HepG2 (cell line): ENCODE data around the gene ARGLU1. TPM values are rescaled to one million over a fixed set of nuclear protein-coding genes. Genes with fewer than 3 reads are reported as not detected.

Experiments
- ATF2 ChIP-seq: sonication (generic); formaldehyde crosslinking; IDR thresholded peaks from 2 replicates; pipeline ENCODE4 v1.4.0; 2020; ENCODE audit warnings: missing genetic modification reagents
- BCLAF1 ChIP-seq: fragments of 450-650 bp; IDR thresholded peaks from 2 replicates; pipeline ENCODE4 v1.6.1; 2017; ENCODE audit warnings: mild to moderate bottlenecking
- BRD4 ChIP-seq: sonication (generic); formaldehyde crosslinking; IDR thresholded peaks from 2 replicates; pipeline ENCODE4 v1.4.0; 2020; ENCODE audit warnings: missing genetic modification reagents
- CENPBD1 ChIP-seq: sonication (generic); formaldehyde crosslinking; IDR thresholded peaks from 2 replicates; pipeline ENCODE4 v1.8.0; 2022; ENCODE audit warnings: missing genetic modification reagents, low read depth, mild to moderate bottlenecking, borderline replicate concordance
- E2F1 ChIP-seq: sonication (generic); formaldehyde crosslinking; IDR thresholded peaks from 2 replicates; pipeline ENCODE4 v1.5.0; 2020; ENCODE audit warnings: missing genetic modification reagents
- FLYWCH1 ChIP-seq: sonication (generic); formaldehyde crosslinking; IDR thresholded peaks from 2 replicates; pipeline ENCODE4 v1.8.1; 2023; ENCODE audit warnings: mild to moderate bottlenecking, missing genetic modification reagents
- FOXP1 ChIP-seq, 2 experiments: fragments of 450-650 bp in 1 of 2; IDR thresholded peaks; 2 replicates each; pipeline ENCODE4 v1.6.1; 2017 to 2018; ENCODE audit warnings: antibody characterized with exemption in 1 of 2
- HNRNPLL ChIP-seq: fragments of 200-400 bp; formaldehyde crosslinking; IDR thresholded peaks from 2 replicates; pipeline ENCODE4 v1.6.1; 2017; ENCODE audit warnings: mild to moderate bottlenecking, low read depth, low read length; ENCODE audit not compliant: poor library complexity, severe bottlenecking
- MAX ChIP-seq: IDR thresholded peaks from 2 replicates; pipeline ENCODE4 v1.6.1; 2012; ENCODE audit warnings: inconsistent platforms
- MIER2 ChIP-seq: IDR thresholded peaks from 2 replicates; pipeline ENCODE4 v1.6.1; 2016; ENCODE audit warnings: missing biosample characterization, missing genetic modification reagents
- NCOA2 ChIP-seq: sonication (generic); formaldehyde crosslinking; IDR thresholded peaks from 2 replicates; pipeline ENCODE4 v1.8.0; 2022; ENCODE audit warnings: inconsistent platforms
- NFRKB ChIP-seq: fragments of 450-650 bp; IDR thresholded peaks from 2 replicates; pipeline ENCODE4 v1.6.1; 2017
- RAD21 ChIP-seq: fragments of 450-650 bp; formaldehyde crosslinking; IDR thresholded peaks from 2 replicates; pipeline ENCODE4 v1.5.0; 2020; ENCODE audit warnings: mild to moderate bottlenecking
- REXO4 ChIP-seq: sonication (generic); formaldehyde crosslinking; IDR thresholded peaks from 2 replicates; pipeline ENCODE4 v1.8.0; 2022; ENCODE audit warnings: missing genetic modification reagents, mild to moderate bottlenecking, borderline replicate concordance
- SMARCE1 ChIP-seq: fragments of 450-650 bp; IDR thresholded peaks from 2 replicates; pipeline ENCODE4 v1.6.1; 2017; ENCODE audit warnings: borderline replicate concordance
- UBTF ChIP-seq: sonication (generic); formaldehyde crosslinking; IDR thresholded peaks from 2 replicates; pipeline ENCODE4 v1.4.0; 2020; ENCODE audit warnings: mild to moderate bottlenecking, missing genetic modification reagents
- ZBTB8A ChIP-seq: sonication (generic); formaldehyde crosslinking; IDR thresholded peaks from 2 replicates; pipeline ENCODE4 v1.4.0; 2020; ENCODE audit warnings: mild to moderate bottlenecking, low read depth, missing genetic modification reagents, borderline replicate concordance
- ZNF274 ChIP-seq: sonication (generic); formaldehyde crosslinking; IDR thresholded peaks from 2 replicates; pipeline ENCODE4 v1.5.1; 2020; ENCODE audit warnings: mild to moderate bottlenecking, missing genetic modification reagents
- ZNF296 ChIP-seq: sonication (generic); formaldehyde crosslinking; conservative IDR thresholded peaks from 2 replicates; pipeline ENCODE4 v1.5.0; 2020; ENCODE audit warnings: mild to moderate bottlenecking, missing genetic modification reagents
- ZNF510 ChIP-seq: sonication (generic); formaldehyde crosslinking; IDR thresholded peaks from 2 replicates; pipeline ENCODE4 v1.4.0; 2020; ENCODE audit warnings: low read depth, mild to moderate bottlenecking, missing genetic modification reagents
- ZNF660 ChIP-seq: sonication (generic); formaldehyde crosslinking; IDR thresholded peaks from 2 replicates; pipeline ENCODE4 v1.5.1; 2020; ENCODE audit warnings: mild to moderate bottlenecking, low read depth, missing genetic modification reagents, borderline replicate concordance
- ZNF790 ChIP-seq: sonication (generic); formaldehyde crosslinking; IDR thresholded peaks from 2 replicates; pipeline ENCODE4 v1.8.0; 2022; ENCODE audit warnings: missing genetic modification reagents, mild to moderate bottlenecking, borderline replicate concordance
- polyA plus RNA-seq, 8 experiments: library from polyadenylated mRNA; depleted of rRNA in 3 of 8; stranded (reverse) in 7 of 8; unstranded in 1 of 8; fragments of >200 nt; fragmentation: Illumina TruSeq in 4 of 8; extraction: Trizol in 4 of 8; gene quantifications; 2 replicates each; pipeline versions ENCODE4 v1.2.1 to v1.2.3, GENCODE V29; 2011 to 2016; ENCODE audit warnings: low read depth in 4 of 8, missing spikeins in 1 of 8, mixed read lengths in 1 of 8; ENCODE audit not compliant: insufficient read depth in 1 of 8
- total RNA-seq, 5 experiments: library from RNA; depleted of rRNA; stranded (reverse); fragments of >200 nt; fragmentation: Illumina TruSeq; extraction: Trizol; gene quantifications; 2 replicates each; pipeline ENCODE4 v1.2.3, GENCODE V29; 2016; ENCODE audit warnings: low read depth in 1 of 5

The ARGLU1 gene
- total and polyA plus RNA-seq, 2 of the 13 experiments (the other 11 are each of a cell fraction or from before 2014, with no cell fraction given) = 47.1 to 70.6 TPM

- TF ChIP-seq FLYWCH1 (CRISPR knock-in tag) = no peak; the same call in 1 of the 2 replicates
- no peak for TF ChIP-seq NFRKB
- TF ChIP-seq CENPBD1 (CRISPR knock-in tag) = no peak
- no peak for TF ChIP-seq ATF2 (CRISPR knock-in tag)
- no peak for TF ChIP-seq BRD4 (CRISPR knock-in tag)
- no peak; the same call in 1 of the 2 replicates for TF ChIP-seq UBTF
- no peak for TF ChIP-seq FOXP1 (IDR thresholded peaks at IDR 0.05)
- TF ChIP-seq FOXP1 (CRISPR knock-in tag; IDR thresholded peaks at IDR 0.05) = no peak
- peak; percentile 75; the same call in 1 of the 2 replicates for TF ChIP-seq E2F1 (CRISPR knock-in tag)
- peak; percentile 85 for TF ChIP-seq HNRNPLL
- TF ChIP-seq SMARCE1 = no peak
- no peak for TF ChIP-seq BCLAF1
- TF ChIP-seq MAX = peak; percentile 57
- TF ChIP-seq REXO4 = no peak
- TF ChIP-seq ZNF296 (CRISPR knock-in tag) = no peak
- peak; percentile 52; the same call in 1 of the 2 replicates for TF ChIP-seq ZBTB8A (CRISPR knock-in tag)
- peak; percentile 66; the same call in 1 of the 2 replicates for TF ChIP-seq ZNF510 (CRISPR knock-in tag)
- no peak for TF ChIP-seq NCOA2
- peak; percentile 24; the same call in 1 of the 2 replicates for TF ChIP-seq ZNF790 (CRISPR knock-in tag)
- TF ChIP-seq MIER2 (CRISPR knock-in tag) = no peak
- no peak for TF ChIP-seq ZNF274 (CRISPR knock-in tag)
- no peak for TF ChIP-seq RAD21
- TF ChIP-seq ZNF660 (CRISPR knock-in tag) = 0 out of 2 replicates have a peak, but pooled peaks have one; percentile 42
Observed at GRCh38 chr13:106535552-106536243, 32.2 kb downstream of the ARGLU1 start, which contains the start of gene EFNB2 (continued).
